Occipital lobe (tissue), 2 donors: ENCODE measurements around the gene MKRN2OS. TPM values are rescaled to one million over a fixed set of nuclear protein-coding genes. Genes with fewer than 3 reads are reported as not detected.

ENCODE experiments used
- DNase-seq: peaks from one replicate; lab custom pipeline; 2025; lab: John Stamatoyannopoulos, UW
- total RNA-seq: library from RNA; depleted of rRNA; stranded (reverse); fragments of >200 nt; gene quantifications from one replicate; pipeline ENCODE4 v1.2.3, GENCODE V29; 2014

The MKRN2OS gene
- not detected for total RNA-seq

DNA sequence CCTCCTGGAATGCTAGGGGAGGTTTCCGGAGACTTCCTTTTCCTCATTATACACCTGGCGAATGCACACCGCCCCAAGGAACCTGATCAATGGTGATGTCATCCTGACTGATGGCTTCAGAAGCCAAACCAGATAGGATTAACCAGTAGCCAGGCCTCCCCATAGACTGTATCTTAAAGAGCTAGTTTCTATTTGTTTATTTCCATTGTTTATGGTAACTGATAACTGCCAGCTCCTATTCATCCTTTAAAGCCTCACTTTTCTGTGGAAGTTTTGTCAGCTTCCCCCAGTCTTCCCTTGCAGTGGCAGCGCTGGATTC lies at the start of gene MKRN2OS:
Gene MKRN2OS (minus strand): TSS at position 27 of the 319 bp plus-strand sequence. CDS start 35 bp downstream, outside the sequence.
- no peak for DNase-seq

DNA sequence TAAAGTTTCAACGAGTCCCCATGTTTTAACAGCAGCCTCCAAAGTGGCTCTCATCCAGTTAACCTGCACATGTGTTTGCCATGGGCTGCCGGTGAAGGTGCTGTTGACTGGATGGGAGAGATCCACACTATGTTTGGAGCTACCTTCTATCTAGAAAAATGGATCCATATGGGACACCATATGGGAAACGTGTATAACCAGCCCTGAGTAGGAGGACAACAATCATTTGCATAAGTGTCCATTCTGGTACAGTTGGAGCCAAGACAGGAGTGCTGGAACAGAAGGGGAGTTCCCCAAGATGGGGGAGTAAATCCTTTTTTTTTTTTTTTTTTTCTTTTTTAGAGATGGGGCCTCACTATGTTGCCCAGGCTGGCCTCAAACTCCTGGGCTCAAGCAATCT lies 48.2 kb upstream of the MKRN2OS start:
- DNase-seq: no peak

GRCh38 chr3:12591997-12592715 lies 46.9 kb upstream of the MKRN2OS start:
- DNase-seq: no peak

GRCh38 chr3:12591456-12591855 lies 46.2 kb upstream of the MKRN2OS start:
- DNase-seq: no peak

- DNase-seq: no peak
These were observed 44.8 kb upstream of the MKRN2OS start for GRCh38 chr3:12590096-12590495.

DNA sequence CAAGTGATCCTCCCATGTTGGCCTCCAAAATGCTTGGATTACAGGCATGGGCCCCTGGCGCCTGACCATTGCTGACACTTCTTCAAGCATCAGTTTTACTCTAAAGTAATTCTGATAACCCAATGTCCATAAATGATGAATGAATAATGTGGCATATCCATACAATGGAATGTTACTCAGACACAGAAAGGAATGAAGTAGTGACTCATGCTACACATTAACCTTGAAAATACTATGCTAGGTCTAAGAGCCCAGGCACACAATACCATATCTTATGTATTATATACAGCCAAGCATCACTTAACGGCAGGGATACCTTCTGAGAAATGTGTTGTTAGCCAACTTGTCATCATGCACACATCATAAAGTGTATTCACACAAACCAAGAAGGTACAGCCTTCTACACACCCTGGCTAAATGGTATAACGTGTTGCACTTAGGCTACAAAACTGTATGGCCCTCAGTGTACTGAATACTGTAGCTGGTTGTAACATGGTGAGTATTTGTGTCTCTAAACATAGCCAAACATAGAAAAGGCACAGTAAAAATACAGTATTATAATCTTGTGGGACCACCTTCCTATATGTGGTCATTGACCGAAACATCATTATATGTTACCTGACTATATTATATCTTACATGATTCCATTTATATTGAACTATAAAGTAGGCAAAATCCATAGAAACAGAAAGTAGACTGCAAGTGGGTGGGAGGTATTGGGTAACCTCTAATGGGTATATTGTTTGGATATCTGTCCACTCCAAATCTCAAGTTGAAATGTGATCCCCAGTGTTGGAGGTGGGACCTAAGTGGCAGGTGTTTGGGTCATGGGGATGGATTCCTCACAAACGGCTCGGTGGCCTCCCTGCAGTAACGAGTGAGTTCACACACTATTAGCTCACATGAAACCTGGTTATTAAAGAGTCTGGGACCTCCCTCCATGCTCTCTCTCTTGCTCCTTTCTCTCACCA lies 43.0 kb upstream of the MKRN2OS start:
- DNase-seq: no peak

DNA sequence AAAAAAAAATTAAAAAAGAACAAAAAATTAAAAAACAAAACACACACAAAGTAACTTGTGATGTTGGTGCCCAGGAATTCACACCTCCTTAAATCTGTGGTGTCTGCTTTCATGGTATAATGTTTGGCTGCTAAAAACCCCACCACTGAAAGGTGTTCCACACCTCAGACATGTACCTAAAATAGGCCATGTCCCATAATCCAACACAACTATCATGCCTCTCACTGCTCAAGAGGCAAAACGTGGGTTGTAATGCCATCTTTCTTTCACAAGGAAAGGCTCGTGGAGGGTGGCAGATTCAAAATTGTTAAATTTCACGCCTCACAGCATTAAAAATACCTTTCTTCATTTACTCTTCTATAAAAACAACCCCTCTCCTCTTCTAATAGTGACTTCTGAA lies 41.1 kb upstream of the MKRN2OS start:
- DNase-seq: no peak

- DNase-seq: no peak
These were observed 40.7 kb upstream of the MKRN2OS start for GRCh38 chr3:12585970-12586369.

- DNase-seq: no peak
These were observed 39.9 kb upstream of the MKRN2OS start for GRCh38 chr3:12585181-12585580.

DNA sequence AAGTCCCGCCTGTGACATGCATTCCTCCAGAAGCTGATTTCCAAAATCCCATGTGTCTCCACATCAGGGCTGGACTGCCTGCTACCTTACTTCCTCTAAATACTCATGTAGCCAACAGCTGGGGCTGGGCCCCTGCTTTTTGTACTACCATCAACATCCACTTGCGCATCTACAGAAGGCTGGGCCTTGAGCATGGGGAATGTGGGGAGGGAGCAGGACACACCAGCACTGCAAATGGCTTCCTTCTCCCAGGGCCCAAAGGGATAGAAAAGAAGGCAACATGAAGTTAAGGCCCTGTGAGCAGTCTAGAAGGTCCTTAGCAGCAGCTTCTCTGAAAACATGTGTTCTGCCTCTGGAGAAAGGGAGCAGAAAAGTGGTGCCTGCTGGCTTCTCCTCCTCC lies 38.8 kb upstream of the MKRN2OS start:
- DNase-seq: no peak

GRCh38 chr3:12583280-12583679 lies 38.0 kb upstream of the MKRN2OS start:
- DNase-seq: no peak

- DNase-seq: no peak
These were observed 37.4 kb upstream of the MKRN2OS start for GRCh38 chr3:12582730-12583129.

DNA sequence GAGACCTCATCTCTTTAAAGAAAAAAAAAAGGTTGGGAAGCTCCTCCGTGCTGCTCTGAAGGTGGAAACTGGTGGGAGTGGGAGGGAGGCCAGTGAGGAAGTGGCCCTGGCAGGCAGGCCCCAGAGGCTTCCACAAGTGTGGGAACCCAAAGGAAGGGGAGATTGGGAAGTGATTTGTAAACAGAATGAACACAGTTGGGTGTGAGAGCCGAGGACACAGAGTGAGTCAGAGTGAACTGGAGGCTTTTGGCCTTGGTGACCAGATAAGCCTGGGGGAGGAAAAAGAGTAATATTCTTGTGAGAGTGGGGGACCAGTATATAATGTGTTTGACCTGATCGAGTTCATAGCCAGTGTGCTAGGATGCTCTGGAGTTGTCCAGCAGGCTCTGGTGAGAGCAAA lies 34.6 kb upstream of the MKRN2OS start:
- no peak for DNase-seq

- DNase-seq: no peak
These were observed 34.2 kb upstream of the MKRN2OS start for GRCh38 chr3:12579456-12579855.

DNA sequence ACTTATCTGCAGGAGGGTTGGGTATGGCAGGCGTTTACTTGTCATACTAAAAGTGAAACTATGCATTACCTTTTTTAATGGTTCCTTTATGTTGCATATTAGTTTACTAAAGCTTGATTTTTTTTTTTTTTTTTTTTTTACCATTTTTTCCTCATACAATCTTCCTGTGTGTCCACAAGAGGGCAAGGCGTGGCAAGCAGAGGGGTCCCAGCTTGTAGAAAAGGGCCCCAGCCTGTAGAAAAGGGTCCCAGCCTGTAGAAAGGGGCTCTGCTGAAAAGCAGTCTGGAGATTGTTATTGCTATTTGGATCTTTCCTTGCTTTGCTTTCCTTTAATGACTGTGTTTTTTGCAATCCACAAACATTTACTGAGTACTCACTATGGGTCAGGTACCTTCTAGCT lies 33.4 kb upstream of the MKRN2OS start:
- no peak for DNase-seq

- no peak for DNase-seq
These were observed 32.1 kb upstream of the MKRN2OS start for GRCh38 chr3:12577379-12577778.

- no peak for DNase-seq
These were observed 29.4 kb upstream of the MKRN2OS start for GRCh38 chr3:12574661-12575060.

- DNase-seq: no peak
These were observed 28.8 kb upstream of the MKRN2OS start for GRCh38 chr3:12574131-12574530.

GRCh38 chr3:12571986-12572385 lies 26.7 kb upstream of the MKRN2OS start:
- no peak for DNase-seq

GRCh38 chr3:12569836-12570235 lies 24.5 kb upstream of the MKRN2OS start:
- no peak for DNase-seq

DNA sequence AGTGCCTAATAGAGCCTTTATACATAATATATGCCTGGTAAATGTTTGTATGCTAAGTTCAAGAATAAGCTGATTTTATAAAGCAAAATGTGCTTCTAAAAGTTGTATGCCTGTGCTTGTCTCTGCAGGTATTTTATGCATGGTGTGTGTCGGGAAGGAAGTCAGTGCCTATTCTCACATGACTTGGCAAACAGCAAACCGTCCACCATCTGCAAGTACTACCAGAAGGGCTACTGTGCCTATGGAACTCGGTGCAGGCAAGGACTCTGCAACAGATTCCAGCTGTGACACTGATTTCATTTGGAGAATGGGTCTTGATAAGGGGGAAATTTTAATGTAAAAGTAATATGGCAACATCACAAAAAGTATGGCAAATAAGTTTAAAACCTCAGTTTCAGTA lies 23.4 kb upstream of the MKRN2OS start:
- no peak for DNase-seq

- no peak for DNase-seq
These were observed 21.7 kb upstream of the MKRN2OS start for GRCh38 chr3:12566976-12567375.

GRCh38 chr3:12562451-12562850 lies 17.2 kb upstream of the MKRN2OS start:
- no peak for DNase-seq
